ENCODE measurements around the gene RICTOR. TPM values are rescaled to one million over a fixed set of nuclear protein-coding genes. Genes with fewer than 3 reads are reported as not detected.

RICTOR gene
- total RNA-seq, 1 donor from 2014 or later = 35.5 TPM

DNA sequence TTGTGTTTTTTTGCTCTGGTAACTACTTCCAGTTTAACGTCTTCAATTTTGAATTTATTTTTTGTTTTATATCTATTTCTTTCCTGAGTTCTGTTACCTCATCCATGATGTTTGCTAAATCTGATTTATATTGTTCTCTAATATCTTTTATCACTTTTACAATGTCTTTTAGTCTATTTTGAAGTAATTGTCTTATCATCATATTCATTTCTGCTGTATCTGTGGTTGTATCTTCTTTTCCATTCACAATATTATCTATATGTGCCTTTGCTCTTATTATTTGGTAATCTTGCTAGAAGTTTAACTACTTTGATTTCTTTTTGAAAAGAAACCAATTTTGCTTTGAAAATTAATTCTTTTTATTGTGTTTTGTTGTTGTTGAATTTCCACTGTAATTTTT, 184.8 kb downstream of the RICTOR start:
- no peak for DNase-seq (ENCODE audit: low spot score)

DNA sequence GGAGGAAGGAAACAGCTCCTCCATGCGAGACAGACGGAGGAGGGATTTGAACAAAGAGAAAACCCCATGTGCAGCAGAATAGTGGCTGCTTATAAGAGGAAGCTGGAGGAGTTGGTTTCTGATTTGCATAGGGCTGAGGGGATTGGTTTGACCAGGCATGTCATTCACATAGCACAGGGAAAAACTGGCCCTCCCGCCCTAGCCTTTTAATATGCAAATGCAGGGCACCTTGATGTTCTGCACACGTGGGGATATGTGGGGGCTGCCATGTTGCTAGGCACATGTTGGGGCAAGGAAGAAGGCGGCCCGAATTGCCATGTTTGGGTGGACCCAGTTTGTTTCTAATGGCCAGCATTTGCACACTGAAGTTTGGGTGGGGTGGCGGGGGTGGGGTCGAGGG, 186.2 kb downstream of the RICTOR start:
- DNase-seq (ENCODE audit: low spot score) = no peak

Other genes starting within 250 kb of the RICTOR start
- gene OSMR, start 228.4 kb downstream of the RICTOR start, total RNA-seq = 26.8 TPM
- 24.7 TPM for gene FYB1, start 145.2 kb upstream of the RICTOR start, total RNA-seq